Fibroblast of lung (primary cell): ENCODE measurements around the gene SEMA4D. TPM values are rescaled to one million over a fixed set of nuclear protein-coding genes. Genes with fewer than 3 reads are reported as not detected.

Experiments
- DNase-seq, 2 donors: peaks; one replicate each; pipeline versions ENCODE4 v3.0.0 to v3.0.0-alpha.2; 2010; ENCODE audit warnings: low read depth in 2 of 2
- H2AFZ ChIP-seq: 2 replicates; pipeline ENCODE4 v1.5.1; 2012; ENCODE audit warnings: low read length, control low read depth, inconsistent platforms
- H3K27ac ChIP-seq: 2 replicates; pipeline ENCODE4 v1.5.1; 2011; ENCODE audit warnings: low read length, control low read depth; ENCODE audit not compliant: insufficient read depth
- H3K27me3 ChIP-seq: 2 replicates; pipeline ENCODE4 v1.5.1; 2011; ENCODE audit warnings: mild to moderate bottlenecking, low read length; ENCODE audit not compliant: control insufficient read depth, insufficient read depth
- H3K36me3 ChIP-seq: 2 replicates; pipeline ENCODE4 v1.5.1; 2011; ENCODE audit warnings: low read length; ENCODE audit not compliant: control insufficient read depth, insufficient read depth
- H3K4me1 ChIP-seq: 2 replicates; pipeline ENCODE4 v1.5.1; 2011; ENCODE audit warnings: low read length; ENCODE audit not compliant: control insufficient read depth, insufficient read depth; ENCODE audit errors: extremely low read depth
- H3K4me2 ChIP-seq: 2 replicates; pipeline ENCODE4 v1.5.1; 2011; ENCODE audit warnings: low read length, control low read depth; ENCODE audit not compliant: insufficient read depth; ENCODE audit errors: extremely low read depth
- H3K4me3 ChIP-seq, 4 experiments: fragments of 200-600 bp in 1 of 4; sonication (generic) in 1 of 4; replicated peaks in 1 of 4; 2 replicates each; pipeline ENCODE4 v1.5.1; 2011 to 2016; ENCODE audit warnings: low read length in 4 of 4, low read depth in 3 of 4, mild to moderate bottlenecking in 3 of 4, control low read depth in 2 of 4, inconsistent platforms in 1 of 4, mixed read lengths in 1 of 4; ENCODE audit not compliant: insufficient read depth in 1 of 4; ENCODE audit errors: control extremely low read depth in 1 of 4
- H3K79me2 ChIP-seq: 2 replicates; pipeline ENCODE4 v1.5.1; 2012; ENCODE audit warnings: mild to moderate bottlenecking, low read length, inconsistent platforms; ENCODE audit not compliant: control insufficient read depth, insufficient read depth
- H3K9ac ChIP-seq: 2 replicates; pipeline ENCODE4 v1.5.1; 2011; ENCODE audit warnings: mild to moderate bottlenecking, low read length, control low read depth; ENCODE audit not compliant: insufficient read depth
- H3K9me3 ChIP-seq: 2 replicates; pipeline ENCODE4 v1.5.1; 2012; ENCODE audit warnings: low read depth, low read length; ENCODE audit not compliant: control insufficient read depth, insufficient read depth
- H4K20me1 ChIP-seq: 2 replicates; pipeline ENCODE4 v1.5.1; 2011; ENCODE audit warnings: low read length; ENCODE audit not compliant: control insufficient read depth, insufficient read depth; ENCODE audit errors: extremely low read depth
- CTCF ChIP-seq, 2 donors: IDR thresholded peaks in 1 of 2; conservative IDR thresholded peaks in 1 of 2; 1 replicate in 1 of 2; 2 replicates in 1 of 2; pipeline ENCODE4 v1.5.1; 2011 to 2012; ENCODE audit warnings: low read length in 2 of 2, control low read depth in 1 of 2, inconsistent platforms in 1 of 2, low read depth in 1 of 2, mild to moderate bottlenecking in 1 of 2
- EZH2 ChIP-seq: IDR thresholded peaks from 2 replicates; pipeline ENCODE4 v1.5.1; 2012; ENCODE audit warnings: low read length, control low read depth, mild to moderate bottlenecking; ENCODE audit errors: missing control alignments
- polyA plus RNA-seq, 2 donors: library from polyadenylated mRNA; depleted of rRNA in 1 of 2; stranded (reverse) in 1 of 2; unstranded in 1 of 2; fragments of >200 nt; gene quantifications; 2 replicates each; pipeline ENCODE4 v1.2.1, GENCODE V29; 2011 to 2012; ENCODE audit warnings: missing spikeins in 1 of 2
- total RNA-seq: library from RNA; depleted of rRNA; stranded (reverse); fragments of >200 nt; gene quantifications from 2 replicates; pipeline ENCODE4 v1.2.1, GENCODE V29; 2014

SEMA4D gene
- total and polyA plus RNA-seq, 2 donors (not counting 1 experiment from before 2014, with no cell fraction given) = 0.67 to 2.6 TPM

- no peak overlapping the region for H2AFZ ChIP-seq
- H3K4me3 ChIP-seq = no peak overlapping the region
- no peaks in the 10 kb centered on the region for H3K36me3 ChIP-seq
- no peaks in the 10 kb centered on the region for H3K4me1 ChIP-seq
- no peak for DNase-seq
- no peak overlapping the region for H3K4me2 ChIP-seq
- no peaks in the 10 kb centered on the region for H3K27me3 ChIP-seq
- no peak overlapping the region for H3K27ac ChIP-seq
- TF ChIP-seq CTCF (conservative IDR thresholded peaks at IDR 0.05 in 1 of 2, IDR thresholded peaks at IDR 0.05 in 1 of 2; ENCODE audit: low read depth in 1 of 2, low read length in 2 of 2) (no peak), EZH2 (no peak)
- no peaks in the 10 kb centered on the region for H3K9me3 ChIP-seq
- no peaks in the 10 kb centered on the region for H3K79me2 ChIP-seq
- H3K9ac ChIP-seq = no peak overlapping the region
- no peaks in the 10 kb centered on the region for H4K20me1 ChIP-seq
Observed at GRCh38 chr9:89402695-89403427, 95.1 kb downstream of the SEMA4D start.

GRCh38 chr9:89400403-89401116 is 97.4 kb downstream of the SEMA4D start:
- H3K9ac ChIP-seq = no peak overlapping the region

More at GRCh38 chr9:89400403-89401116, 97.4 kb downstream of the SEMA4D start:
- no peak for DNase-seq
- no peak overlapping the region for H2AFZ ChIP-seq
- H3K27me3 ChIP-seq = no peaks in the 10 kb centered on the region
- TF ChIP-seq CTCF (conservative IDR thresholded peaks at IDR 0.05 in 1 of 2, IDR thresholded peaks at IDR 0.05 in 1 of 2; ENCODE audit: low read depth in 1 of 2, low read length in 2 of 2) (no peak), EZH2 (no peak)
- no peaks in the 10 kb centered on the region for H3K4me1 ChIP-seq
- no peaks in the 10 kb centered on the region for H3K9me3 ChIP-seq
- no peak overlapping the region for H3K4me3 ChIP-seq
- no peaks in the 10 kb centered on the region for H3K79me2 ChIP-seq
- H3K36me3 ChIP-seq = no peaks in the 10 kb centered on the region
- no peaks in the 10 kb centered on the region for H4K20me1 ChIP-seq
- H3K4me2 ChIP-seq = no peak overlapping the region
- H3K27ac ChIP-seq = no peak overlapping the region
